OCI-LY1 (cell line): ENCODE measurements around the gene PAPOLB.

Experiments used
- H2AFZ ChIP-seq: fragments of 200-600 bp; sonication (generic), shearing (Covaris generic); 2 replicates; pipeline ENCODE4 v1.6.0; 2014; ENCODE audit warnings: antibody characterized with exemption, mild to moderate bottlenecking, low read length
- H3F3A ChIP-seq: fragments of 200-600 bp; sonication (generic), shearing (Covaris generic); 2 replicates; pipeline ENCODE4 v1.6.0; 2014; ENCODE audit warnings: mild to moderate bottlenecking, antibody characterized with exemption, low read length, moderate library complexity; ENCODE audit not compliant: insufficient read depth
- H3K27ac ChIP-seq: fragments of 200-600 bp; sonication (generic); 2 replicates; pipeline ENCODE4 v1.5.1; 2014; ENCODE audit warnings: low read length, mixed run types, mild to moderate bottlenecking, low read depth; ENCODE audit not compliant: poor library complexity, severe bottlenecking
- H3K27me3 ChIP-seq: fragments of 200-600 bp; sonication (generic); 2 replicates; pipeline ENCODE4 v1.6.0; 2014; ENCODE audit warnings: antibody characterized with exemption, mild to moderate bottlenecking, low read length, moderate library complexity; ENCODE audit not compliant: insufficient read depth
- H3K36me3 ChIP-seq: fragments of 200-600 bp; sonication (generic); 2 replicates; pipeline ENCODE4 v1.6.1; 2014; ENCODE audit warnings: mild to moderate bottlenecking, antibody characterized with exemption, low read length, moderate library complexity, mixed read lengths; ENCODE audit not compliant: insufficient read depth
- H3K4me1 ChIP-seq: fragments of 200-600 bp; sonication (generic); 2 replicates; pipeline ENCODE4 v1.5.1; 2014; ENCODE audit warnings: mild to moderate bottlenecking, low read length, moderate library complexity; ENCODE audit not compliant: insufficient read depth, severe bottlenecking
- H3K4me2 ChIP-seq: fragments of 200-600 bp; sonication (generic), shearing (Covaris generic); 2 replicates; pipeline ENCODE4 v1.6.1; 2014; ENCODE audit warnings: low read length
- H3K4me3 ChIP-seq: fragments of 200-600 bp; sonication (generic); 2 replicates; pipeline ENCODE4 v1.5.1; 2014; ENCODE audit warnings: low read length, low read depth, mild to moderate bottlenecking, mixed read lengths; ENCODE audit not compliant: poor library complexity, severe bottlenecking
- H3K79me2 ChIP-seq: fragments of 200-600 bp; shearing (Covaris generic); 2 replicates; pipeline ENCODE4 v1.6.1; 2016; ENCODE audit warnings: mixed run types, low read length, mixed read lengths; ENCODE audit not compliant: insufficient read depth
- H3K9ac ChIP-seq: fragments of 200-600 bp; sonication (generic), shearing (Covaris generic); 2 replicates; pipeline ENCODE4 v1.6.1; 2014; ENCODE audit warnings: mild to moderate bottlenecking, low read length, mixed read lengths
- H3K9me2 ChIP-seq: fragments of 200-600 bp; sonication (generic), shearing (Covaris generic); 2 replicates; pipeline ENCODE4 v1.6.1; 2014; ENCODE audit warnings: low read depth, mild to moderate bottlenecking, low read length, mixed read lengths
- H3K9me3 ChIP-seq: fragments of 200-600 bp; shearing (Covaris generic); 2 replicates; pipeline ENCODE4 v1.6.1; 2014; ENCODE audit warnings: low read length, mixed read lengths
- H4K20me1 ChIP-seq: fragments of 200-600 bp; sonication (generic), shearing (Covaris generic); 2 replicates; pipeline ENCODE4 v1.6.0; 2016; ENCODE audit warnings: mild to moderate bottlenecking, low read length; ENCODE audit not compliant: insufficient read depth
- EZH2 ChIP-seq: fragments of 200-600 bp; sonication (generic), shearing (Covaris generic); IDR thresholded peaks from 2 replicates; pipeline ENCODE4 v1.8.0; 2017; ENCODE audit warnings: borderline replicate concordance, mixed run types, mild to moderate bottlenecking, antibody characterized with exemption, low read length, moderate library complexity, mixed read lengths
- TF ChIP-seq, protein P1 (sequence below): fragments of 200-600 bp; sonication (generic), shearing (Covaris generic); IDR thresholded peaks from 2 replicates; pipeline ENCODE4 v1.5.1; 2017; ENCODE audit warnings: mild to moderate bottlenecking, antibody characterized with exemption, low read length, moderate library complexity, mixed read lengths

The PAPOLB gene

GRCh38 chr7:4884164-4884563, 22.3 kb upstream of the PAPOLB start:
- no peaks in the 10 kb centered on the region for H3K27me3 ChIP-seq
- H3K9ac ChIP-seq = no peak overlapping the region

DNA sequence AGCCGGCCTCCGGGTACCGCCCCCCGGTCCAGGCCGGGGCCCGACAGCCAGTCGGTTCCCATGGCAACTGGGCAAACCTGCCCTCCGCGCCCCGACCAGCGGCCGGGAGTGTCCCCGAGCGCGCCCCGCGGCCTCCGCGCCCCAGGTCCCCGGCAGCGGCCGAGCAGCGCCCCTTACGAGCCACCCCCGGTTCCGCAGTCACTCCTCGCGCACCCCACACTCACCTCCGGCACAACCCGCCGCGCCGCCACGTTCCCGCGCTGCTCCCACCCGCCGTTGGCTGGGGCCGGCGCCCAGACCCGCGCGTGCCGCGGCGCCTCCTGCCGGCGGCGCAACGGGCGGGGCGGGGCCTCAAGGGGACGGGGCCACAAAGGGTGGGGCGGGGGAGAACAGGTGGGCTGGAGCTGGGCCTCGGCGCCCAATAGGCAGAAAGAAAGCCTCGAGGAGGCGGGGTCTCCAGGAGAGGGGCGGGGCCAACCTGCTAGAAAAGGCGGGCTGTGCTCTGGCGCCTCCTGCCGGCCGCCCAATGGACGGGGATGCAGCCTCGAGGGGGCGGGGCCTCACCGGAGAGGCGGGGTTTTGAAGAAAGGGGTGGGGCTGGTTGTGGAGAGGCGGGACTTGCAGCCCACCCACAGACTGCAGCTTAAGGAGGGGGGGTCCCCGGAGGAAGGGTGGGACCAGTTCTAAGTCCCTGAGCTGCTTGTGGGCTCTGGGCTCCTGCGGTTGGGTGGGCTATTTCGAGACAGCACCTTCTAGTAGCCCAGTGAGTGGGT, 21.7 kb upstream of the PAPOLB start, which contains the start of gene RADIL:
Gene RADIL, minus strand, starts transcription at position 345 of the 773 bp plus-strand sequence. CDS start 5,577 bp downstream, outside the sequence.
- H3K9ac ChIP-seq = no peak within 1 kb of the TSS
- H3K4me3 ChIP-seq = no peak within 1 kb of the TSS
- H3F3A ChIP-seq = no peaks in the 10 kb centered on the region
- no peaks in the 10 kb centered on the region for H4K20me1 ChIP-seq
- no peaks in the 10 kb centered on the region for H3K9me3 ChIP-seq
- H3K4me1 ChIP-seq = no peaks in the 10 kb centered on the region
- no peaks in the 10 kb centered on the region for H3K9me2 ChIP-seq
- H3K4me2 ChIP-seq = no peak within 1 kb of the TSS
- H3K27me3 ChIP-seq = no peaks in the 10 kb centered on the region
- H3K36me3 ChIP-seq = no peaks in the 10 kb centered on the region
- no peak within 1 kb of the TSS for H2AFZ ChIP-seq
- no peak for TF ChIP-seq EZH2
- TF ChIP-seq, protein P1, sequence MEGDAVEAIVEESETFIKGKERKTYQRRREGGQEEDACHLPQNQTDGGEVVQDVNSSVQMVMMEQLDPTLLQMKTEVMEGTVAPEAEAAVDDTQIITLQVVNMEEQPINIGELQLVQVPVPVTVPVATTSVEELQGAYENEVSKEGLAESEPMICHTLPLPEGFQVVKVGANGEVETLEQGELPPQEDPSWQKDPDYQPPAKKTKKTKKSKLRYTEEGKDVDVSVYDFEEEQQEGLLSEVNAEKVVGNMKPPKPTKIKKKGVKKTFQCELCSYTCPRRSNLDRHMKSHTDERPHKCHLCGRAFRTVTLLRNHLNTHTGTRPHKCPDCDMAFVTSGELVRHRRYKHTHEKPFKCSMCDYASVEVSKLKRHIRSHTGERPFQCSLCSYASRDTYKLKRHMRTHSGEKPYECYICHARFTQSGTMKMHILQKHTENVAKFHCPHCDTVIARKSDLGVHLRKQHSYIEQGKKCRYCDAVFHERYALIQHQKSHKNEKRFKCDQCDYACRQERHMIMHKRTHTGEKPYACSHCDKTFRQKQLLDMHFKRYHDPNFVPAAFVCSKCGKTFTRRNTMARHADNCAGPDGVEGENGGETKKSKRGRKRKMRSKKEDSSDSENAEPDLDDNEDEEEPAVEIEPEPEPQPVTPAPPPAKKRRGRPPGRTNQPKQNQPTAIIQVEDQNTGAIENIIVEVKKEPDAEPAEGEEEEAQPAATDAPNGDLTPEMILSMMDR = peak; percentile 15; the same call in 1 of the 2 replicates
- no peak within 1 kb of the TSS for H3K27ac ChIP-seq
- H3K79me2 ChIP-seq = no peaks in the 10 kb centered on the region

More at GRCh38 chr7:4884164-4884563, 22.3 kb upstream of the PAPOLB start:
- Histone ChIP-seq H3K79me2 (no peaks in the 10 kb centered on the region), H3K9me2 (no peaks in the 10 kb centered on the region), H3K27ac (no peak overlapping the region), H3K4me2 (no peak overlapping the region), H2AFZ (no peak overlapping the region), H3K4me1 (no peaks in the 10 kb centered on the region), H4K20me1 (no peaks in the 10 kb centered on the region), H3K36me3 (no peaks in the 10 kb centered on the region), H3K4me3 (no peak overlapping the region), H3K9me3 (no peaks in the 10 kb centered on the region), H3F3A (no peaks in the 10 kb centered on the region)
- TF ChIP-seq, protein P1 = no peak
- TF ChIP-seq EZH2 = no peak

- no peak for TF ChIP-seq EZH2
- TF ChIP-seq, protein P1 = no peak
- Histone ChIP-seq H3K27ac (no peak overlapping the region), H3K4me3 (no peak overlapping the region), H3K27me3 (no peaks in the 10 kb centered on the region), H3K9me3 (no peaks in the 10 kb centered on the region), H2AFZ (no peak overlapping the region), H3K9ac (no peak overlapping the region), H4K20me1 (no peaks in the 10 kb centered on the region), H3K36me3 (no peaks in the 10 kb centered on the region), H3K9me2 (no peaks in the 10 kb centered on the region), H3K4me1 (no peaks in the 10 kb centered on the region), H3K79me2 (no peaks in the 10 kb centered on the region), H3F3A (no peaks in the 10 kb centered on the region), H3K4me2 (no peak overlapping the region)
Measured at GRCh38 chr7:4883033-4883371, 21.2 kb upstream of the PAPOLB start.
